ENCODE data around the gene ADCY3. TPM values are rescaled to one million over a fixed set of nuclear protein-coding genes. Genes with fewer than 3 reads are reported as not detected.

Gene ADCY3
- total RNA-seq, 4 donors from 2014 or later, result 14.8 to 48.3 (median 34.3) TPM

- Histone ChIP-seq H3K4me3 (no peak overlapping the region), H3K27ac (no peak overlapping the region), H3K9me3 (no peaks in the 10 kb centered on the region), H3K27me3 (no peaks in the 10 kb centered on the region), H3K36me3 (peaks cover 0 to 85% (median 4%) of the 10 kb centered on the region in 3 donors), H3K4me1 (no peaks in the 10 kb centered on the region)
- no peak for DNase-seq
- 93 to 96% methylated on average over 6 of the region's 6 CpGs for WGBS, 2 donors
- no peak for TF ChIP-seq POLR2A (IDR thresholded peaks at IDR 0.05)
- no peak for TF ChIP-seq CTCF (IDR thresholded peaks at IDR 0.05)
- intact Hi-C loops (cut with DNase I), result no loop called here
Measured at GRCh38 chr2:24948506-24948905, 28.5 kb upstream of the ADCY3 start.

- Histone ChIP-seq H3K9me3 (no peaks in the 10 kb centered on the region), H3K4me1 (no peaks in the 10 kb centered on the region), H3K27me3 (no peaks in the 10 kb centered on the region), H3K4me3 (no peak overlapping the region), H3K36me3 (peaks cover 0 to 76% (median 4%) of the 10 kb centered on the region in 3 donors), H3K27ac (no peak overlapping the region)
- DNase-seq, result no peak
- no peak for TF ChIP-seq POLR2A (IDR thresholded peaks at IDR 0.05)
- TF ChIP-seq CTCF (IDR thresholded peaks at IDR 0.05), result no peak
- intact Hi-C loops (cut with DNase I), result no loop called here
- WGBS, 2 donors, result 92 to 95% methylated on average over 3 of the region's 3 CpGs
Measured at GRCh38 chr2:24947561-24948157, 27.6 kb upstream of the ADCY3 start.

GRCh38 chr2:24945907-24946306 is 25.9 kb upstream of the ADCY3 start:
- Histone ChIP-seq H3K27ac (peak overlapping the region in 2 of 4 donors; percentile 0 to 13), H3K36me3 (peaks cover 0 to 59% (median 0%) of the 10 kb centered on the region in 3 donors), H3K4me3 (no peak overlapping the region), H3K27me3 (no peaks in the 10 kb centered on the region), H3K9me3 (no peaks in the 10 kb centered on the region), H3K4me1 (no peaks in the 10 kb centered on the region)
- TF ChIP-seq POLR2A (IDR thresholded peaks at IDR 0.05) (no peak), CTCF (IDR thresholded peaks at IDR 0.05) (no peak)
- no peak for DNase-seq
- intact Hi-C loops (cut with DNase I), result no loop called here
- WGBS, 2 donors, result 62 to 84% methylated on average over 4 of the region's 4 CpGs

- Histone ChIP-seq H3K27ac (no peak overlapping the region), H3K36me3 (peaks cover 0 to 37% (median 0%) of the 10 kb centered on the region in 3 donors), H3K4me3 (no peak overlapping the region), H3K4me1 (no peaks in the 10 kb centered on the region), H3K27me3 (no peaks in the 10 kb centered on the region), H3K9me3 (no peaks in the 10 kb centered on the region)
- WGBS, 2 donors, result 79 to 87% methylated on average over 7 of the region's 7 CpGs
- TF ChIP-seq POLR2A (IDR thresholded peaks at IDR 0.05) (no peak), CTCF (IDR thresholded peaks at IDR 0.05) (no peak)
- intact Hi-C loops (cut with DNase I), result no loop called here
- DNase-seq, result no peak
Measured at GRCh38 chr2:24943427-24944053, 23.5 kb upstream of the ADCY3 start.

- WGBS, 2 donors, result 75 to 78% methylated on average over 6 of the region's 6 CpGs
- DNase-seq, result no peak
- no peaks in the 10 kb centered on the region for H3K4me1 ChIP-seq
- H3K36me3 ChIP-seq, result no peaks in the 10 kb centered on the region
- H3K9me3 ChIP-seq, result no peaks in the 10 kb centered on the region
- TF ChIP-seq CTCF (IDR thresholded peaks at IDR 0.05) (no peak), POLR2A (IDR thresholded peaks at IDR 0.05) (no peak)
- no peaks in the 10 kb centered on the region for H3K27me3 ChIP-seq
- H3K4me3 ChIP-seq, result no peak overlapping the region
- no peak overlapping the region for H3K27ac ChIP-seq
- intact Hi-C loops (cut with DNase I), result no loop called here
Measured at GRCh38 chr2:24939353-24939752, 19.3 kb upstream of the ADCY3 start.

Data from esophagus squamous epithelium (tissue), 5 donors.